ENCODE measurements around the gene FAM20C.

Gene FAM20C

GRCh38 chr7:154096-154799 lies 38.1 kb upstream of the FAM20C start:
- TF ChIP-seq GATA3 (IDR thresholded peaks at IDR 0.05; ENCODE audit: low read depth, low read length) = no peak
- no peak for TF ChIP-seq GATA2 (IDR thresholded peaks at IDR 0.05; ENCODE audit: low read depth, low read length)

DNA sequence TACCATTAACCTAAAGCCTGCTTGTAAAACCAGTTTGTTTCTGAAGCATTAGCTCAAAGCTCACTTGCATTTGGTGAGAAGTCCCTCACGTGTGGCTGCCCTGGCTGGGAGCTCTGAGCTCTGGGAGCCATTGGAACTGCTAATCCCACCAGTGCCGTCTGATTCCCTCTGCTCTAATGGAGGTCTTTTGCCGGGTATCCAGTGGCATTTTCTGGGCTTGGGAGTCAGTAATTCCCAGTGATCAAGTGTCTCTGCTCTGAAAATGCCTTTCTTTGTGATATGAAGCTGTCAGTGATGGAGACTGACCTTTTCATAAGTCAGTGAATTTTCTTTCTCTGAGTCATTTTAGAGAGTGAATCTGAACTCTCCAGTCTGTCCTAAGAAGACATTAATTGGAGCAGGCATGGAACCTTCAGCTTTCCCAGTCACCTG lies 36.9 kb upstream of the FAM20C start:
- TF ChIP-seq GATA2 (IDR thresholded peaks at IDR 0.05; ENCODE audit: low read depth, low read length) (no peak), GATA3 (IDR thresholded peaks at IDR 0.05; ENCODE audit: low read depth, low read length) (no peak)

DNA sequence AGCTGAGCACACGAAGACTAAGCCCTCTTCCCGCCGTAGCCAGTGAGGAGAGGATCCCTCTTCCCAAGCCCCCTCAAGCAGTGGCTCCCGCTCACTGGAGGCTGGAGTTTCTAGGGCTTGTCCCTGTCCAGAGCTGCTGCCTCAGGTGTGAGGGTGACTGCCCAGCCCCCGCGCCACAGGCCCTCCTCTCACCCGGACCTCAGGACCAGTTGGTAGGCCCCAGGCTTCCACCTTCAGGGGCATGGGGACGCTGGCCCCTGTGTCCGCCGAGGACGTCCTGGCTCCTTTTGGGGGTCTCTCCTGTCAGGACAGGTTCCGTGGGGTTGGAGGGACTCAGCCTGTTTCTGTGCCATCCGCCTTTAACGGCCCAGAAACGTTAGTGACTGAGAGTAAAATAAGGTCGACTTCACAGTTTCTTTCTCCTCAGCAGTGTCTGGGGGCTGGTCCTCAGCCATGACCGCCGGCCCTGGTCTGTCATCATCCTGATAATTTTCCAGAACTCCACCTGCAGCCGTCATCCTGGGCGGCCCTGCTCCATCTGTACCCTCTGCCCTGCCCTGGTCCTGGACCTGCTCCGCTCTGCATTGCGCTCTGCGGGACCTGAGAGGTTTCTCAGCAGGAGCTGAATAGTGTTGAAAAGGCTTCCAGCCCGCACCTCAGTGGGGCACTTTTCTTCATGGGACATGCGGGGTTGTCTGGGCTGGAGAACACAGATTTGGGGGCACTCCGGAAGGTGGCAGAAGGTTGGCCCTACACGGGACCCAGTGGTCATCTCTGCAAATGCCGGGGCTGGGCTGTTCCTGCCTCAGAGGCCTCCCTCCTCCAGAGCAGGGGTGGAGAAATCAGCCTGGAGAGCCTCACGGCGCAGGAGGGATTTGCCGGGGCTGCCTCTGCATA lies 36.0 kb upstream of the FAM20C start:
- TF ChIP-seq GATA2 (IDR thresholded peaks at IDR 0.05; ENCODE audit: low read depth, low read length) (no peak), GATA3 (IDR thresholded peaks at IDR 0.05; ENCODE audit: low read depth, low read length) (no peak)

GRCh38 chr7:157008-157310 lies 35.4 kb upstream of the FAM20C start:
- TF ChIP-seq GATA2 (IDR thresholded peaks at IDR 0.05; ENCODE audit: low read depth, low read length) (no peak), GATA3 (IDR thresholded peaks at IDR 0.05; ENCODE audit: low read depth, low read length) (no peak)

- no peak for TF ChIP-seq GATA2 (IDR thresholded peaks at IDR 0.05; ENCODE audit: low read depth, low read length)
- TF ChIP-seq GATA3 (IDR thresholded peaks at IDR 0.05; ENCODE audit: low read depth, low read length) = no peak
Observed at GRCh38 chr7:157771-158625, 34.4 kb upstream of the FAM20C start.

DNA sequence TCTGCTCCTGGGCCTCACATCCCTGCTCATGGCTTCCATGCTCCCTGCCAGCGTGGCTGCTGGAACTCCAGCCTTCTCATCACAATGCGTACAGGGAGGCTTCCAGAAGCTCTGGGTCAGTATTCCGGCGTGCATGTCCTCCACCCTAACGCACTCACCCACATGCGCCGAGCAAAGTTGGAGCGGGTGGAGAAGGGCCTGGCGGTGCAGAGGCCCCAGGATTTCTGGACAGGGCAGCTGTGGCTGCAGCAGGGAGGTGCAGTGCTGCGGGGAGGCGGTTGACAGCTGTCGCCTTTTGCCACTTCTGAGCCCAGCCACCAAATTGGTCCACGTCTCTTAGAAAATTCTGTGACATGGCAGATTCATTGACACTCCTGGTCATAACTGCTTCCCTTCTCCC lies 33.6 kb upstream of the FAM20C start:
- TF ChIP-seq GATA3 (IDR thresholded peaks at IDR 0.05; ENCODE audit: low read depth, low read length) (no peak), GATA2 (IDR thresholded peaks at IDR 0.05; ENCODE audit: low read depth, low read length) (no peak)

GRCh38 chr7:159370-160270 lies 32.8 kb upstream of the FAM20C start:
- TF ChIP-seq GATA2 (IDR thresholded peaks at IDR 0.05; ENCODE audit: low read depth, low read length) = no peak
- no peak for TF ChIP-seq GATA3 (IDR thresholded peaks at IDR 0.05; ENCODE audit: low read depth, low read length)

GRCh38 chr7:160958-161725 lies 31.2 kb upstream of the FAM20C start:
- no peak for TF ChIP-seq GATA3 (IDR thresholded peaks at IDR 0.05; ENCODE audit: low read depth, low read length)
- TF ChIP-seq GATA2 (IDR thresholded peaks at IDR 0.05; ENCODE audit: low read depth, low read length) = no peak

DNA sequence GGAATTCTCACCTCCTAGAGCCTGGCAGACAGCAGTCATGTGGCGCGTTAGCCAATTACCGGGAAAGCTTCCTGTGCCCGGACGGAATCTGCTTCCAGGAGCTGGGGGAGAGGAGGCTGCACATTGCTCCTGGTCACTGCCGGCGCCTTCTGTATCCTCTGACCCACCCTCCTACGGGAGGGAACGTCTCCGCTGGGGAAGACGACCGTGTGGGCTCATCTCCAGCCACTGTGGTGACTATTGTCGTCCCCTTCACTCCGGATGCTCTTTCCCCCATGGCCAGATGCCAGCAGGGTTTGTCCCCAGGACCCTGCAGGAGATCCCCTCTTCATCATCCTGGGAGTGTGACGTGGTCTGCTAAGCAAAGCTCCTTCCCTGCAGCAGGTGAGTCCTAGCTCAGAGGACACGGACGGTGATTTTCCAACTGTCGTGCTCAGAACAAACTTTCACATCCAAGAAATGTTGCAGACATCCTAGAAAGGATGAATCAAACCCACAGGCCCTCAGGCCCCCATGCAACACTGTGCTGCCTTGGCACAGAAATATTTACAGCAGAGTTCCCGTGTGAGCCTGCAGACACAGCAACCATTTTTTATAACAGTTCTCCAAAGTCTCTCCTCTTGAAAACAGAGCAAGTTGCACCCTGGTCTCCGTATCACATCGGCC lies 29.6 kb upstream of the FAM20C start:
- TF ChIP-seq GATA2 (IDR thresholded peaks at IDR 0.05; ENCODE audit: low read depth, low read length) (no peak), GATA3 (IDR thresholded peaks at IDR 0.05; ENCODE audit: low read depth, low read length) (no peak)

DNA sequence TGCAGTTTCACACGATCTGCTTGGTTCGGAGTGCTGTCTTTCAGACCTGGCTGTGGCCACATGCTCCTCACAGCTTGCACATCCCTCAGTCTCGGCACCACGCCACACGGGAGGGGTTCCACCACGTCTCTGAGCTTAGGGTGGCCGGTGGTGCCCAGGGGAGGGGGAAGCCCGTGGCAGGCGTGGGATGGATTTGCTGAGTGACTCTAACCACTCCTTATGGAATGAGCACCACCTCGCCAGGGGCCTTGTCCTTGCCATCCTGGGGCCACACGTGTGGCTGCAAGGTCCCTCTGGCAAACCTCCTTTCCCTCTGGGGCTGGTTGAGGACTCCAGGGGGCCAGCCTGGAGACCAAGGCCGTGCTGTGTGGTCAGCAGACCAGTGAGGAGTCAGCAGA lies 29.1 kb upstream of the FAM20C start:
- TF ChIP-seq GATA2 (IDR thresholded peaks at IDR 0.05; ENCODE audit: low read depth, low read length) (no peak), GATA3 (IDR thresholded peaks at IDR 0.05; ENCODE audit: low read depth, low read length) (no peak)

DNA sequence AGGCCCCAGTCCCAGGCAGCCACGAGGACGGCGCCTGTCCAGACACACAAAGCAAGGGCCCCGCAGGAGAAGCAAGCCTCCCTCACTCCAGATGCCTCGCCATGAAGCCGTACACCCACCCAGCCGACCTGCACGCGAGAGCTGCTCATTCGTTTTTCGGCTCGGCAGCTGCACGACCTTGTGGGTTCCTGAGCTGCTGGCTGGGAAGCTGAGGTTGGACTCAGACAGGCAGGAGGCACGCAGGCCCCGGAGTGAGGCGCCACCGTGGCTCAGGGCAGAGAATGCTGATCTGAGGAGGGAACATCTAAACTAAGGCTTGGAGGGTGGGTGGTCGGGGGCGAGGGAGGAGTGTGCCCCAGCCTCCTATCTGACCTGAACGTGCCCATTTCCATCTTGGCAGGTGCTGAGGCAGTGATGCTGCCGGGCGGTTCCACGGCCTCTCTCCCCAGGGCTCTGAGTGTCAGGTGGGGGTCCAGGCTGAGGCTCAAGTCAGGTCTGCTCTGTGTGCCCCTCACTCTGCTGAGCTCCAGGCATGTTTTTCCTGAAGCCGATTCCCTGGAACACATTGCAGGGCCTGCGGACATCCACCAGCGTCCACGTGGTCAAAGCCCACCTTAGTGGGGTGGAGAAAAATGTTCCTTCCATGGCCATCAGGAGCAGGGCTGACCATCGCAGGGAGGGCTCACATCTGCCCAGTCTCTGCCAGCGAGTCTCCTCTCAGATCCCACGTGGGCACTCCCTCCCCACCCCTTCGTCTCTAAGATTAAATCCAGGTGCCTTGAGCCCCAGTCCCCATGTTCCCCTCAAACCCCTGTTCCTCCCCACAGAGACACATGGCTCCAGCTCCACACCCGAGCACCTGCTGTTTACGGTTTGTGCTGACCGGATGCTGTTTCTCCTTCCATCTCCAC lies 28.1 kb upstream of the FAM20C start:
- TF ChIP-seq GATA2 (IDR thresholded peaks at IDR 0.05; ENCODE audit: low read depth, low read length) (no peak), GATA3 (IDR thresholded peaks at IDR 0.05; ENCODE audit: low read depth, low read length) (no peak)
